ENCODE data around the gene TRIM10.

TRIM10 gene

DNA sequence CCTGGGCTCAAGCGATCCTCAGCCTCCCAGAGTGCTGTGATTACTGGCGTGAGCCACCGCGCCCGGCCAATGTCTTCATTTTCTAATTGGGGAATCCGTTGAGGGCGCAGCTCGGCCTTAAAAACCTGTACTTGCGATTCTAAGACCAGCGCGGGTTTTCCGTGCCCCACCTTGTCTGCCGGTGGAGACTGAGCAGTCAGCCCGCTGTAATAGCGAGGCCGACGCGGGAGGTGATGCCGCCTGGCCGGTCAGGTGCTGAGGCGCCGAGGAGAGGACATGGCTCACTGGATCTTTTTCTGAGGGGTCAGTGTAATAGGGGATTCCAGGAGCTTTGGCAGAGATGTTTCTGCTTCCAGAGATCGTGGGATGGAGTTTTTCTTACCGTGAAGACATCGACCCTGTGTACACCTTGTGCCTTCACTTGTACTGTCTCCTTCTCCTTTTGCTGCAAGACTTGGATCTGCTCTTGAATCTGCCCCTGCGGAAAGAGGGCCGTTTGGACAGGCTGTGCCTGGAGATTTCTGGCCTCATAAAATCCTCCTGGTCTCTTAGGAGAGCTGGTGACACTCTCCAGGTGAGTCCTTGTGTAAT is 49.6 kb downstream of the TRIM10 start:
- no peak for DNase-seq (ENCODE audit: low read depth)
- in situ Hi-C loops (cut with HindIII; ENCODE audit: low sequenced_read_pairs), result no loop called here
- no peak overlapping the region for H3K4me3 ChIP-seq (ENCODE audit: low read depth, low read length)
- TF ChIP-seq, protein P1, sequence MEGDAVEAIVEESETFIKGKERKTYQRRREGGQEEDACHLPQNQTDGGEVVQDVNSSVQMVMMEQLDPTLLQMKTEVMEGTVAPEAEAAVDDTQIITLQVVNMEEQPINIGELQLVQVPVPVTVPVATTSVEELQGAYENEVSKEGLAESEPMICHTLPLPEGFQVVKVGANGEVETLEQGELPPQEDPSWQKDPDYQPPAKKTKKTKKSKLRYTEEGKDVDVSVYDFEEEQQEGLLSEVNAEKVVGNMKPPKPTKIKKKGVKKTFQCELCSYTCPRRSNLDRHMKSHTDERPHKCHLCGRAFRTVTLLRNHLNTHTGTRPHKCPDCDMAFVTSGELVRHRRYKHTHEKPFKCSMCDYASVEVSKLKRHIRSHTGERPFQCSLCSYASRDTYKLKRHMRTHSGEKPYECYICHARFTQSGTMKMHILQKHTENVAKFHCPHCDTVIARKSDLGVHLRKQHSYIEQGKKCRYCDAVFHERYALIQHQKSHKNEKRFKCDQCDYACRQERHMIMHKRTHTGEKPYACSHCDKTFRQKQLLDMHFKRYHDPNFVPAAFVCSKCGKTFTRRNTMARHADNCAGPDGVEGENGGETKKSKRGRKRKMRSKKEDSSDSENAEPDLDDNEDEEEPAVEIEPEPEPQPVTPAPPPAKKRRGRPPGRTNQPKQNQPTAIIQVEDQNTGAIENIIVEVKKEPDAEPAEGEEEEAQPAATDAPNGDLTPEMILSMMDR (IDR thresholded peaks at IDR 0.05; ENCODE audit: low read depth, low read length, missing control alignments), result no peak

DNA sequence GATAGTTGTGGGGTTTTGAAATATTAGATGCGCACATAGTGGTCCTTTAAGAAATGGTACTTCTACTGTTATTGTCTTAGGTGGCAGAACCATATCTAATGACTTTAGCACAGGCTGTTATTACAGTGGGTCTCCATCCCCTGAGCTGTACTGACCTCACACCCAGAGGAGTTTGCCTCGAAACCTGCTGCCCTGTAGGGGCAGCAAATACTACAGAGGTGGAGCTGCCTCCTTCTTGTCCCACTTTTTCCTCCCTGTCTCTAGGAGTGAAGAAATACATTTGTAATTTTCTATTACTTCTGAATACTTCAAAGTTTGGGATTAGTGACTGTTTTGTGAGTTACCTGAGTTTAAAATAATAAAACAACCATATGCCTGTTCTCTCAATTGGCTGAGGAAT is 56.4 kb downstream of the TRIM10 start:
- in situ Hi-C loops (cut with HindIII; ENCODE audit: low sequenced_read_pairs), result no loop called here
- TF ChIP-seq, protein P1 (IDR thresholded peaks at IDR 0.05; ENCODE audit: low read depth, low read length, missing control alignments), result peak; percentile 4
- H3K4me3 ChIP-seq (ENCODE audit: low read depth, low read length), result no peak overlapping the region
- DNase-seq (ENCODE audit: low read depth), result no peak

DNA sequence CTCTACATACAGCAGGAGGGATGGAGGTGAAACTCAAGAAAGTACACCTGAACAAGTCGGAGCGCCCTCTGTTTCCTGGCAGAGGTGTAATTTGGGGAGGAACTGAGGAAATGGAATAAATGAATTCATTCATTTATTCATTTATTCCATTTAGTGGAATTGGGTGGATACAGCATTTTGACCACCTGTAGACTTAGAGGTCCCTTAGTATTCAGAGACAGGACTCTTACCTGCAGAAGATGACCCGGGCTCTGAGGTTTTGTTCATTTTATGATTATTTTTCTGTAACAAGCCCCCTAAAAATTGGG is 57.2 kb downstream of the TRIM10 start:
- in situ Hi-C loops (cut with HindIII; ENCODE audit: low sequenced_read_pairs), result no loop called here
- TF ChIP-seq, protein P1 (IDR thresholded peaks at IDR 0.05; ENCODE audit: low read depth, low read length, missing control alignments), result no peak
- no peak overlapping the region for H3K4me3 ChIP-seq (ENCODE audit: low read depth, low read length)
- no peak for DNase-seq (ENCODE audit: low read depth)

DNA sequence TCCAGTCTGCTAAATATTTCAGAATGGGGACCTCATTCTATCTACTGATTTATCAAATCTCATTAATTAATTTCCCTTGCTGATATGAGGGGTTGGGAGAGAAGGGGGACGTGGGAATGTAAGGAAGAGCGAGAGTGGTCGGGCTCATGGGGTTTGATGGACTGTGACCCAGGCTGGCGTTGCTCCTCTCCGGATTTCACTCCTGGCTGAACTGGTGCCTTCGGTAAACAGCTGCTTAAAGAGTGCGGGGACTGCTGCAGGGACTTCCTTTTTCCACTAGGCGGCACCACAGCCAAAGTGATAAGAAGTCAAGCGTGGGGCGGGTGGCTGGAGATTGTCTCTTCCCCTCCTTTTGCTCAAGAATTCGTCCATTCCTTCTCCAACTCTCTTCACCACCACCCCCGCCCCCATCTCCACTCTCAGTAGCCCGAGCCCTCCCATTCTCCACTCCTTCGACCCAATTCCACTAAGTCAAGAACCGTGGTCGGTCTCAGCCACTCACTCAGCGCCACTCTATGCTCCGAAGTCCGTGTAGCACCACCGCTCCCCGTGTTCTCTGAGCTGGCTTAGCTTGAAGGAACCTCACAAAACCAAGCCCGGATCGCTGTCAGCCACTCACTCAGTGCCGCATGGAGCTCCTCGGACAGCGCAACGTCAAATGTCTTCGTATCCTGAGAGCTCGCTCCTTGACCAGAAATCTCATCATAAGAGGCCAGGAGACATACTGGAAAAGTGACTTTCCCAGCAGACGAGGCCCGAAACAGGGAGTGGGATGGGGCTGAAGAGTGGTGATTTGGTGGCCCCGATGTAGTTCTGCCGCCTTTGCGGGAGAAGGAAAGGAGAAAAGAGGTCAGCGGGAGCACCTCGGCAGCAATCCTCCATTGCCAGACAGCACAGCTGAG is 57.8 kb downstream of the TRIM10 start:
- DNase-seq (ENCODE audit: low read depth), result peak; percentile 63
- peak overlapping the region; percentile 37 for H3K4me3 ChIP-seq (ENCODE audit: low read depth, low read length)
- in situ Hi-C loops (cut with HindIII; ENCODE audit: low sequenced_read_pairs), result no loop called here
- TF ChIP-seq, protein P1 (IDR thresholded peaks at IDR 0.05; ENCODE audit: low read depth, low read length, missing control alignments), result peak; percentile 90

DNA sequence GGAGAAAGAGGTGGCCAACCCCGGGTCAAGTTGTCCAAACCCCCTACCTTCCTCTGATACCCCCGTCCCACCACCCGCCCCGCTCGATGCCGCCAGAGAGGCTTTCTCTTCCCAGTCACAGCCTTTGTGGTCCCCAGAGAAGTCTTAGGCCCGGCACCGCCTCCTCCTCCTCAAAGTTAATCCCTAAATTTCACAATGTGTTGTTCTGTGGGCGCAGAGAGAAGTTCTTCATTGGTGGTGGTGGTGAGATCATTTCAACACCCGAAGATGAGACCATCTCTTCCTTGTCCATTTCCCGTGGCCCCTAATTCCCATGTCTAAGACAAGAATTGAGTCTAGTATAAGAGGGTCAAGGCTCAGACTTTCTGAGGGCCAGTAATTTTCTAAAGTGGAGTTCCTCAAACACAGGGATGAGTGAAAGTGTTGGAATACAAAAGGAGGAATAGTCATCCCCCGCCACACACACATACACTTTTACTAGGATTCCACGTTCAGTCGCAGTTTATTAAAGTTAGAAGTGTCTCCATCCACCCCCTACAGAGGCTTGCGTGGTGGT is 58.5 kb downstream of the TRIM10 start:
- no peak for DNase-seq (ENCODE audit: low read depth)
- TF ChIP-seq, protein P1 (IDR thresholded peaks at IDR 0.05; ENCODE audit: low read depth, low read length, missing control alignments), result no peak
- in situ Hi-C loops (cut with HindIII; ENCODE audit: low sequenced_read_pairs), result no loop called here
- peak overlapping the region; percentile 25 for H3K4me3 ChIP-seq (ENCODE audit: low read depth, low read length)

Measured in astrocyte of the cerebellum (primary cell).